ENCODE results near the gene NCF4. TPM values are rescaled to one million over a fixed set of nuclear protein-coding genes. Genes with fewer than 3 reads are reported as not detected.

Gene NCF4
- total RNA-seq, 1 donor from 2014 or later = not detected

DNA sequence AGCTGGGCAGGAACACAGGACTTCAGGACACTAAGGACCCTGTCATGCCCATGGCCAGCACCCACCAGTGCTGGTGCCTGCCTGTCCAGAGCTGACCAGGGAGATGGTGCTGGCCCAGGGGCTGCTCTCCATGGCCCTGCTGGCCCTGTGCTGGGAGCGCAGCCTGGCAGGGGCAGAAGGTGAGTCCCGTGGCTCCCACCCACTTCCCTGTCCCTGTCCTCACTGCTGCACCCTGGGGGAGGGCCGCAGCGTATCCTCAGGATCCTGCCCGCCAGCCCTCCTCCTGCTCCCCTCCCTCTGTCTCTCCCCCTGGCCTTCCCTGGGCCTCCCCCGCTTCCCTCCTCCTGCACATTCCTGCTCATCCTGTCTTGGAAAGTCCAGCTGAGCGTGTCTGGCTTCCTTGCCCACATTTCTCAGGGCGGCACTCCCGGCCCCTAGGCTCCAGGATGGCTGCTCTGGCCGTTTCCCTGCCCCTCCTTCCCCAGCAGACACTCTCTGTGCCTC, 61.4 kb downstream of the NCF4 start:
- Histone ChIP-seq H3K27me3 (ENCODE audit: control insufficient read depth, insufficient read depth, low read length) (peaks cover 27% of the 10 kb centered on the region), H3K4me3 (ENCODE audit: low read depth, low read length) (no peak overlapping the region), H3K36me3 (ENCODE audit: control insufficient read depth, insufficient read depth, low read length) (no peaks in the 10 kb centered on the region)
- peak; percentile 1 for DNase-seq (ENCODE audit: low read depth)
- TF ChIP-seq, protein P1, sequence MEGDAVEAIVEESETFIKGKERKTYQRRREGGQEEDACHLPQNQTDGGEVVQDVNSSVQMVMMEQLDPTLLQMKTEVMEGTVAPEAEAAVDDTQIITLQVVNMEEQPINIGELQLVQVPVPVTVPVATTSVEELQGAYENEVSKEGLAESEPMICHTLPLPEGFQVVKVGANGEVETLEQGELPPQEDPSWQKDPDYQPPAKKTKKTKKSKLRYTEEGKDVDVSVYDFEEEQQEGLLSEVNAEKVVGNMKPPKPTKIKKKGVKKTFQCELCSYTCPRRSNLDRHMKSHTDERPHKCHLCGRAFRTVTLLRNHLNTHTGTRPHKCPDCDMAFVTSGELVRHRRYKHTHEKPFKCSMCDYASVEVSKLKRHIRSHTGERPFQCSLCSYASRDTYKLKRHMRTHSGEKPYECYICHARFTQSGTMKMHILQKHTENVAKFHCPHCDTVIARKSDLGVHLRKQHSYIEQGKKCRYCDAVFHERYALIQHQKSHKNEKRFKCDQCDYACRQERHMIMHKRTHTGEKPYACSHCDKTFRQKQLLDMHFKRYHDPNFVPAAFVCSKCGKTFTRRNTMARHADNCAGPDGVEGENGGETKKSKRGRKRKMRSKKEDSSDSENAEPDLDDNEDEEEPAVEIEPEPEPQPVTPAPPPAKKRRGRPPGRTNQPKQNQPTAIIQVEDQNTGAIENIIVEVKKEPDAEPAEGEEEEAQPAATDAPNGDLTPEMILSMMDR (IDR thresholded peaks at IDR 0.05; ENCODE audit: insufficient read depth, low read length, poor library complexity, severe bottlenecking) = no peak

DNA sequence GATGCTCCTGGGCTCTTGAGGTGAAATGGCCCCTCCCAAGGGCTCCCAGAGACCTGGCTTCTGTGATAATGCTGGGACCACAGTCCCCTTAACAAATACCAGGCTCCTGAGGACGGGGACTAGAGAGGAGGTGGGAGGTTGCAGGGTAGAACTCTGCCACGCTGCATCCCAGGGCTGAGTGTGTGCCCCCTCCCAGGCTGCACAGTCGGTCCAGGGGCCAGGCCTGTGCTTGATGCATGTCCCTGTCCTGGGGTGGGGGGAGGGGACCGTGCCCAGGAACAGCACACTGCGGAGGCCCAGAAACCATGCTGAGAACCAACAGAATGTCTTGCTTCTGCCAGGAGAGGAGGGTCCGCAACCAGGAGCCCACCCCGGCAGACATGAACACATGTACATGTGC, 61.9 kb downstream of the NCF4 start:
- TF ChIP-seq, protein P1 (IDR thresholded peaks at IDR 0.05; ENCODE audit: insufficient read depth, low read length, poor library complexity, severe bottlenecking) = no peak
- Histone ChIP-seq H3K4me3 (ENCODE audit: low read depth, low read length) (no peak overlapping the region), H3K36me3 (ENCODE audit: control insufficient read depth, insufficient read depth, low read length) (no peaks in the 10 kb centered on the region), H3K27me3 (ENCODE audit: control insufficient read depth, insufficient read depth, low read length) (peaks cover 30% of the 10 kb centered on the region)
- DNase-seq (ENCODE audit: low read depth) = no peak

DNA sequence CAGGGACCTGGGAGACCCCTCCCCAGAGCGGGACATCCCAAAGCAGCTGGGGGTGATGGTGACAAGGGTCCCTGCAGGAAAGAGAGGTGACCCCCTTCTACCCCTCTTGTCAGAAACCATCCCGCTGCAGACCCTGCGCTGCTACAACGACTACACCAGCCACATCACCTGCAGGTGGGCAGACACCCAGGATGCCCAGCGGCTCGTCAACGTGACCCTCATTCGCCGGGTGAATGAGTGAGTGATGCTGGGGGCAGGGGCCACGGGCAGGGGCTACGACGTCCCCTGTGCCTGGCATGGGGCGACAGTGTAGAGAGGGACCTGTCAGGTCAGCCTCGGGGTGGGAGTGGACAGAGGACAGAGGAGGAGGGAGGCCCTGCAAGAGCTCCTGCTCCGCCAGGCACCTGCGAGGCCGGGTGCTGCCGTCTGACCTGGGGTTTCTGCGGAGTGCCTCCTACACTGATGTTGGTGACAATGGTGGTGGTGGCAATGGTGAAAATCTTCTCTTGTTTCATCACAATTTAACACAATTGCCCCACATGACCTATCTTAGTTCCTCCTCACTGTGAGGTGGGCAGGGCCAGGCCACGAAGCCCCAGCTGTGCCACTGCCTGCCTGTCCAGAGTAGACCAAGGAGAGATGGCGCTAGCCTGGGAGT, 62.5 kb downstream of the NCF4 start:
- TF ChIP-seq, protein P1 (IDR thresholded peaks at IDR 0.05; ENCODE audit: insufficient read depth, low read length, poor library complexity, severe bottlenecking) = no peak
- H3K27me3 ChIP-seq (ENCODE audit: control insufficient read depth, insufficient read depth, low read length) = peaks cover 35% of the 10 kb centered on the region
- H3K36me3 ChIP-seq (ENCODE audit: control insufficient read depth, insufficient read depth, low read length) = no peaks in the 10 kb centered on the region
- H3K4me3 ChIP-seq (ENCODE audit: low read depth, low read length) = no peak overlapping the region
- no peak for DNase-seq (ENCODE audit: low read depth)

DNA sequence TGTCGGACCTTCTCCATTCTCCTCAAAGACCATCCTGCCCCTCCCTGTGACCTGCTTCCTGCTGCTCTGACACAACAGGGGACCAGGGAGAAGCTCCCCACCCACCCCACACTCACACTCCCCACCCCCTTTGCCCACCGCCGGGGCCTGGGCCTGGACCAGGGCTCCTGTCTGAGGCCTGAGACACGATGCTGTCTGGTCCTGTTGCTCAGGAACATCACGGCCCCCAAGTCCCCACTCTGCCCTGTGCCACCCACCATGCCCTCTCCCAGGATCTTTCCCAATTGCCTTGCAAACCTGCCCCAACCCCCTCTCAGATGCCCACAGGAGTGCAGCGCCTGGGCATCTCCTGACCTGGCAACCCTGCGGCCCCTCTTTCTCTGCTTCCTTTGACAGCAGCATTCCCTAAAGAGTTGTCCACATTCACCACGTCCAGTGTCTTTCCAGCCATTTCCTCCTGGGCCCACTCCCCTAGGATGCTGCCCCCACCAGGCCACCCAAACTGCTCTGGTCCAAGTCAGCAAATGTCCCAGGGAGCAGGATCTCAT, 63.4 kb downstream of the NCF4 start:
- TF ChIP-seq, protein P1 (IDR thresholded peaks at IDR 0.05; ENCODE audit: insufficient read depth, low read length, poor library complexity, severe bottlenecking) = no peak
- H3K27me3 ChIP-seq (ENCODE audit: control insufficient read depth, insufficient read depth, low read length) = peaks cover 41% of the 10 kb centered on the region
- no peaks in the 10 kb centered on the region for H3K36me3 ChIP-seq (ENCODE audit: control insufficient read depth, insufficient read depth, low read length)
- H3K4me3 ChIP-seq (ENCODE audit: low read depth, low read length) = no peak overlapping the region
- DNase-seq (ENCODE audit: low read depth) = no peak

GRCh38 chr22:36925388-36926290, 64.8 kb downstream of the NCF4 start:
- Histone ChIP-seq H3K4me3 (ENCODE audit: low read depth, low read length) (no peak overlapping the region), H3K27me3 (ENCODE audit: control insufficient read depth, insufficient read depth, low read length) (peaks cover 54% of the 10 kb centered on the region), H3K36me3 (ENCODE audit: control insufficient read depth, insufficient read depth, low read length) (no peaks in the 10 kb centered on the region)
- DNase-seq (ENCODE audit: low read depth) = no peak
- TF ChIP-seq, protein P1 (IDR thresholded peaks at IDR 0.05; ENCODE audit: insufficient read depth, low read length, poor library complexity, severe bottlenecking) = no peak

Data from kidney epithelial cell (primary cell).